Heart right ventricle (tissue), 16 donors: ENCODE data around the gene CXCL12. TPM values are rescaled to one million over a fixed set of nuclear protein-coding genes. Genes with fewer than 3 reads are reported as not detected.

ENCODE experiments used
- ATAC-seq, 8 donors: fragments of 200-7000 bp; cut with Tn5 transposase; one replicate each; pipeline ENCODE4 v1.9.1; 2020; ENCODE audit warnings: mild to moderate bottlenecking in 8 of 8, moderate library complexity in 8 of 8, moderate number of reproducible peaks in 1 of 8
- DNase-seq, 2 donors: peaks; one replicate each; pipeline ENCODE4 v3.0.0-alpha.2; 2020
- H3K27ac ChIP-seq, 10 donors: fragments of 200-600 bp; sonication (generic) in 2 of 10; one replicate each; pipeline versions ENCODE4 v1.5.0 to v1.8.0; 2020 to 2022; ENCODE audit warnings: mild to moderate bottlenecking in 3 of 10
- H3K27me3 ChIP-seq, 7 donors: fragments of 200-600 bp; one replicate each; pipeline ENCODE4 v1.8.0; 2021 to 2022; ENCODE audit warnings: mild to moderate bottlenecking in 2 of 7
- H3K36me3 ChIP-seq, 9 donors: fragments of 200-600 bp; sonication (generic) in 1 of 9; one replicate each; pipeline versions ENCODE4 v1.5.0 to v1.8.0; 2020 to 2022; ENCODE audit warnings: mild to moderate bottlenecking in 2 of 9
- H3K4me1 ChIP-seq, 9 donors: fragments of 200-600 bp; sonication (generic) in 1 of 9; one replicate each; pipeline versions ENCODE4 v1.5.0 to v1.8.0; 2020 to 2022; ENCODE audit warnings: mild to moderate bottlenecking in 4 of 9
- H3K4me3 ChIP-seq, 10 donors: fragments of 200-600 bp; sonication (generic) in 2 of 10; one replicate each; pipeline versions ENCODE4 v1.5.0 to v1.8.0; 2020 to 2022; ENCODE audit warnings: mild to moderate bottlenecking in 7 of 10, moderate library complexity in 2 of 10
- H3K9me3 ChIP-seq, 11 donors: fragments of 200-600 bp in 10 of 11; sonication (generic) in 2 of 11; one replicate each; pipeline versions ENCODE4 v1.5.0 to v1.8.0; 2013 to 2022; ENCODE audit warnings: mild to moderate bottlenecking in 2 of 11, control low read depth in 1 of 11, moderate library complexity in 1 of 11
- CTCF ChIP-seq, 9 donors: fragments of 200-600 bp; sonication (generic) in 2 of 9; IDR thresholded peaks; one replicate each; pipeline versions ENCODE4 v1.5.0 to v1.8.0; 2021 to 2022; ENCODE audit warnings: antibody characterized with exemption in 9 of 9, mild to moderate bottlenecking in 5 of 9, moderate library complexity in 1 of 9
- WGBS, 2 donors: extraction: QIAGEN DNeasy Blood & Tissue Kit; methylation state at CpG; one replicate each; pipeline ENCODE4 v1.1.7; 2013; ENCODE audit warnings: inconsistent platforms in 1 of 2; 5-methylcytosine and 5-hydroxymethylcytosine counted together
- intact Hi-C, 10 donors: fragments of 100-400 bp; cut with DNase I; formaldehyde crosslinking; loops; one replicate each; pipeline versions ENCODE4 v1.11.1 to v1.14.2; 2022
- polyA plus RNA-seq, 2 donors: library from polyadenylated mRNA; stranded (reverse); fragments of 200-250 nt; gene quantifications; one replicate each; pipeline ENCODE4 v1.2.3, GENCODE V29; 2013
- total RNA-seq, 10 donors: library from RNA; stranded (reverse); fragmentation: NEBNext Ultra II Directional in 3 of 10; extraction: Animal tissue kit (Norgen Biotek cat#: 25700) in 3 of 10; gene quantifications; one replicate each; pipeline versions ENCODE4 v1.2.1 to v1.2.4, GENCODE V29; 2021 to 2023
- donor health status: Arrhythmogenic right ventricular cardiomyopathy.
- donor health status: ischemic (EF 13 %, LVEDD 7.1; RV severe dilation, severe dysfunction).
- donor health status: healthy with polysubstance abuse.
- donor health status: DM: no; HTN: yes; CAD: no.
- donor health status: DM: no; HTN: no; CAD: no.
- donor health status: ischemic (EF 25% LVEDD 6.9; RV normal size, moderate dysfunction).
- donor health status: ischemic (EF 25% LVEDD 5.7; RV mildly dilated, moderate dysfunction).
- donor health status: healthy.
- donor health status: DM: yes; HTN: yes; CAD: no.
- donor health status: Ischemic cardiomyopathy.
- donor health status: ischemic (EF 35%, LVEDD 5.7; RV mildly dilated, moderate dysfunction).
- donor health status: nonischemic (EF 11% LVEDD 7.7; RV severe dilation, severe dysfunction).
- donor health status: DM: yes; HTN: yes; CAD: no.
- donor health status: PGD.
- donor health status: ischemic (EF 29% LVEDD 5.4; RV normal size, mild dysfunction).
- donor health status: nonischemic (EF 23%, LVEDD 6.1; RV moderate dilation, normal function).

CXCL12 gene
- total and polyA plus RNA-seq, 12 donors: 53.7 to 275 (median 116) TPM

GRCh38 chr10:44374155-44374554 lies 10.7 kb downstream of the CXCL12 start:
- intact Hi-C loops: no loop called here
- H3K9me3 ChIP-seq: no peaks in the 10 kb centered on the region
- no peak overlapping the region for H3K4me3 ChIP-seq
- DNase-seq (no peak), ATAC-seq (no peak)
- H3K27ac ChIP-seq: no peak overlapping the region
- no peaks in the 10 kb centered on the region for H3K27me3 ChIP-seq
- H3K36me3 ChIP-seq: peaks cover 5 to 100% (median 31%) of the 10 kb centered on the region in 9 donors
- WGBS, 2 donors: 95 to 97% methylated on average over 6 of the region's 6 CpGs
- no peak for TF ChIP-seq CTCF (IDR thresholded peaks at IDR 0.05)
- H3K4me1 ChIP-seq: peaks cover 0 to 47% (median 0%) of the 10 kb centered on the region in 9 donors

GRCh38 chr10:44373341-44373995 lies 11.4 kb downstream of the CXCL12 start:
- H3K36me3 ChIP-seq: peaks cover 5 to 100% (median 24%) of the 10 kb centered on the region in 9 donors
- H3K9me3 ChIP-seq: no peaks in the 10 kb centered on the region
- ATAC-seq (peak in 2 of 8 donors; percentile 10 to 21), DNase-seq (no peak)
- WGBS, 2 donors: 92 to 95% methylated on average over 27 of the region's 27 CpGs
- no peak for TF ChIP-seq CTCF (IDR thresholded peaks at IDR 0.05)
- peaks cover 0 to 41% (median 0%) of the 10 kb centered on the region in 9 donors for H3K4me1 ChIP-seq
- no peak overlapping the region for H3K27ac ChIP-seq
- intact Hi-C loops: no loop called here
- H3K4me3 ChIP-seq: no peak overlapping the region
- no peaks in the 10 kb centered on the region for H3K27me3 ChIP-seq

- intact Hi-C loops: no loop called here
- DNase-seq (no peak), ATAC-seq (no peak)
- H3K4me3 ChIP-seq: no peak overlapping the region
- H3K9me3 ChIP-seq: no peaks in the 10 kb centered on the region
- H3K27ac ChIP-seq: no peak overlapping the region
- 94 to 97% methylated on average over 5 of the region's 5 CpGs for WGBS, 2 donors
- peaks cover 0 to 28% (median 0%) of the 10 kb centered on the region in 9 donors for H3K4me1 ChIP-seq
- peaks cover 5 to 100% (median 22%) of the 10 kb centered on the region in 9 donors for H3K36me3 ChIP-seq
- no peaks in the 10 kb centered on the region for H3K27me3 ChIP-seq
- TF ChIP-seq CTCF (IDR thresholded peaks at IDR 0.05): no peak
Observed at GRCh38 chr10:44372181-44372580, 12.7 kb downstream of the CXCL12 start.

- H3K9me3 ChIP-seq: no peaks in the 10 kb centered on the region
- no peak for ATAC-seq
- no peak overlapping the region for H3K4me3 ChIP-seq
- peaks cover 0 to 90% (median 19%) of the 10 kb centered on the region in 9 donors for H3K36me3 ChIP-seq
- H3K4me1 ChIP-seq: peaks cover 0 to 14% (median 0%) of the 10 kb centered on the region in 9 donors
- WGBS, 2 donors: 73 to 75% methylated on average over 10 of the region's 10 CpGs
- no peak overlapping the region for H3K27ac ChIP-seq
- peak in 1 of 9 donors; percentile 30 for TF ChIP-seq CTCF (IDR thresholded peaks at IDR 0.05)
- no peaks in the 10 kb centered on the region for H3K27me3 ChIP-seq
- no peak for DNase-seq
- intact Hi-C loops: no loop called here
Observed at GRCh38 chr10:44370731-44371248, 14.1 kb downstream of the CXCL12 start.
